A673 (cell line): ENCODE measurements around the gene SERF2.
"Not testable (repeated sequence)": the region's sequence is repeated elsewhere in the genome, so short reads cannot be mapped to it uniquely, and the experiment has no call there.

Experiments used
- CTCF ChIP-seq: fragments of 300-800, 200-600 bp; sonication (generic); conservative IDR thresholded peaks from 2 replicates; pipeline ENCODE4 v1.5.1; 2017; ENCODE audit warnings: low read depth, mild to moderate bottlenecking, antibody characterized with exemption, low read length, moderate library complexity, mixed read lengths
- EZH2 ChIP-seq: fragments of 200-600 bp; sonication (generic); IDR thresholded peaks from 2 replicates; pipeline ENCODE4 v1.6.1; 2017; ENCODE audit warnings: borderline replicate concordance, low read depth, mild to moderate bottlenecking, mixed read lengths, antibody characterized with exemption, low read length; ENCODE audit not compliant: poor library complexity, severe bottlenecking

- not testable (repeated sequence) for TF ChIP-seq EZH2, CTCF
Measured at GRCh38 chr15:43802676-43803075, 10.6 kb downstream of the SERF2 start.
